ENCODE results near the gene ZNF460.
"Not testable (repeated sequence)": the region's sequence is repeated elsewhere in the genome, so short reads cannot be mapped to it uniquely, and the experiment has no call there.

The ZNF460 gene

DNA sequence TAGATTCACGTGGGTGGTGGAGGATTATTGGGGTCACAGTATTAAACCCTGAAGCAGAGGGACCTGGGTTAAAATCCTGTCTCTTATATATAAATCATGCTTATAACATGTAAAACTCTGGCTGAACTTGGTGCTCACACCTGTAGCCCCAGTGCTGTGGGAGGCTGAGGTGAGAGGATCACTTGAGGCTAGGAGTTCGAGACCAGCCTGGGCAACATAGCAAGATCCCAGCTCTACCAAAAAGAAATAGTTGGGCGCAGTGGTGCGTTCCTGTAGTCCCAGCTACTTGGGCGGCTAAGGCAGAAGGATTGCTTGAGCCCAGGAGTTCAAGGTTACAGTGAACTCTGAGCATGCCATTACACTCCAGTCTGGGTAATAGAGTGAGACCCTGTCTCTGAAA lies 37.5 kb upstream of the ZNF460 start:
- no peak overlapping the region for H3K4me3 ChIP-seq (ENCODE audit: low read depth, low read length)
- TF ChIP-seq, protein P1, sequence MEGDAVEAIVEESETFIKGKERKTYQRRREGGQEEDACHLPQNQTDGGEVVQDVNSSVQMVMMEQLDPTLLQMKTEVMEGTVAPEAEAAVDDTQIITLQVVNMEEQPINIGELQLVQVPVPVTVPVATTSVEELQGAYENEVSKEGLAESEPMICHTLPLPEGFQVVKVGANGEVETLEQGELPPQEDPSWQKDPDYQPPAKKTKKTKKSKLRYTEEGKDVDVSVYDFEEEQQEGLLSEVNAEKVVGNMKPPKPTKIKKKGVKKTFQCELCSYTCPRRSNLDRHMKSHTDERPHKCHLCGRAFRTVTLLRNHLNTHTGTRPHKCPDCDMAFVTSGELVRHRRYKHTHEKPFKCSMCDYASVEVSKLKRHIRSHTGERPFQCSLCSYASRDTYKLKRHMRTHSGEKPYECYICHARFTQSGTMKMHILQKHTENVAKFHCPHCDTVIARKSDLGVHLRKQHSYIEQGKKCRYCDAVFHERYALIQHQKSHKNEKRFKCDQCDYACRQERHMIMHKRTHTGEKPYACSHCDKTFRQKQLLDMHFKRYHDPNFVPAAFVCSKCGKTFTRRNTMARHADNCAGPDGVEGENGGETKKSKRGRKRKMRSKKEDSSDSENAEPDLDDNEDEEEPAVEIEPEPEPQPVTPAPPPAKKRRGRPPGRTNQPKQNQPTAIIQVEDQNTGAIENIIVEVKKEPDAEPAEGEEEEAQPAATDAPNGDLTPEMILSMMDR (IDR thresholded peaks at IDR 0.05; ENCODE audit: low read depth, low read length, missing control alignments), result no peak
- no peak for DNase-seq (ENCODE audit: low read depth)
- in situ Hi-C loops (cut with HindIII; ENCODE audit: low sequenced_read_pairs), result no loop called here

DNA sequence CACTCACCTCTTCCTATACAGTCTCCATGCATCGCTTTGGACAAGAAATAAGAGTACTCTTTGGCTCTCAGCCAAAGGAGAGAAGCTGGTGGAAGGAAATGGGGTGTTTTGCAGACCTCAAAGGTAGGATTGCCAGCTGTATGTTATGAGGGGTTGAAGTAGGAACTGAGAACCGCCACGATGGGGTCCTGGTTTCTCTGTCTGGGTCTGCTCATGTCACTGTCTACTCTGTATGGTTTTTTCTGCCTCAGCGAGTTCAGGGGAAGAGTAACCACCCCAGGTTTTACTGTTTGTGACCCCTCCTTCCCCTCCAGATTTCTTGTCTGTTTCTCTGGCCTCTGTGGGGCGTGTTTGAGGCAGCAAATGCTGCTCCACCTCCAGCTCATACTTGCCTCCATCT lies 35.8 kb upstream of the ZNF460 start:
- no peak overlapping the region for H3K4me3 ChIP-seq (ENCODE audit: low read depth, low read length)
- no peak for DNase-seq (ENCODE audit: low read depth)
- TF ChIP-seq, protein P1 (IDR thresholded peaks at IDR 0.05; ENCODE audit: low read depth, low read length, missing control alignments), result no peak
- in situ Hi-C loops (cut with HindIII; ENCODE audit: low sequenced_read_pairs), result no loop called here

DNA sequence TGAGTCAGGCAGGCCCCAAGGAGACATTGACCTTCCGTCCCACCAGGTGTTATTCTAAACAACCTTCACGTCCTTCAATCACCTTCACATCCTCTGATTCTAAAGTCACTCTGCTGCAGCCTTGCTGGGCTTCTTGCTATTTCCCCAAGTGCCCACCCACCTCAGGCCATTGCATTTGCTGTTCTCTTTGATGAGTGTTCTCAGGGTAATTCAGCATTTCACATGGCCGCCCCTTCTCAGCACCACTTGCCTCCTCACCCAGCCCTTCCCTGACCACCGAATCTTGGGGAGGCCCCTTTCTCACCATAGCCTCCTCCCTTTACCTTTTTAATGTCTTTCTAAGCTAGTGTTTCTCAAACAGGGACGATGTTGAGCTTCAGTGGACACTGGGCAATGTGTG lies 35.2 kb upstream of the ZNF460 start:
- no peak overlapping the region for H3K4me3 ChIP-seq (ENCODE audit: low read depth, low read length)
- TF ChIP-seq, protein P1 (IDR thresholded peaks at IDR 0.05; ENCODE audit: low read depth, low read length, missing control alignments), result no peak
- in situ Hi-C loops (cut with HindIII; ENCODE audit: low sequenced_read_pairs), result no loop called here
- DNase-seq (ENCODE audit: low read depth), result no peak

DNA sequence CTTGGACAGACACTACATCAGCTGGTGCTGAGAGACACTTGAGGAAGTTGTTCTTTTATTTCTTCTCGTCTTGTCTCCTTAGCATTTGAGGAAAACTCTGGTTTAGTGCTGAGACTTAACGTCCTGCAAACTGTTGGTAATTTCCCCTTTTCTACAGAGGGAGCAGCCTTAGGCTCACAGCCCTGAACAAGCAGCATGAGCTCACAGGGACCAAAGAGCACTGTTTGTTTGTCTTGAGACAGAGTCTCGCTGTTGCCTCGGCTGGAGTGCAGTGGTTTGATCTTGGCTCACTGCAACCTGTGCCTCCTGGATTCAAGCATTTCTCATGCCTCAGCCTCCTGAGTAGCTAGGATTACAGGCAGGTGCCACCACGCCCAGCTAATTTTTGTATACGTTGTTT lies 34.3 kb upstream of the ZNF460 start:
- DNase-seq (ENCODE audit: low read depth), result no peak
- in situ Hi-C loops (cut with HindIII; ENCODE audit: low sequenced_read_pairs), result no loop called here
- TF ChIP-seq, protein P1 (IDR thresholded peaks at IDR 0.05; ENCODE audit: low read depth, low read length, missing control alignments), result no peak
- H3K4me3 ChIP-seq (ENCODE audit: low read depth, low read length), result no peak overlapping the region

DNA sequence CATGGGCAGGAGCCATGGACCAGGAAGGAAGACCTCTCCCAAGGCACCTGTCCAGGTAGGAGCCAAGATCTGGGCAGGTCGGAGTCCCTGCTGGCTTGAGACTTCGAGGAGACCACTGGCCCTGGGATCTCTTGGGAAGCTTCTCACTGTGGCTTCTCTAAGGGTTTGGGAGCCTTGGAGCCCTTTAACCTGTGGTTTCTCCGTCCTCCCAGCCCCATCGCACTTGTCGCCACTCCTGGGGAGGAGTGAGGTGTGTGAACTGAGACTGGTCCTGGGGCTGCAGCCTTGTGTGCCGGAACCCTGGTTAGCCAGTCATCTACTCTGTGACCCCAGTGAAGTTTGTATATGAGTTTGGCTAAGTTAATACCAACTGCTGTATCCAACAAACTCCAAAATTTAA lies 31.6 kb upstream of the ZNF460 start:
- in situ Hi-C loops (cut with HindIII; ENCODE audit: low sequenced_read_pairs), result no loop called here
- DNase-seq (ENCODE audit: low read depth), result no peak
- no peak overlapping the region for H3K4me3 ChIP-seq (ENCODE audit: low read depth, low read length)
- TF ChIP-seq, protein P1 (IDR thresholded peaks at IDR 0.05; ENCODE audit: low read depth, low read length, missing control alignments), result no peak

DNA sequence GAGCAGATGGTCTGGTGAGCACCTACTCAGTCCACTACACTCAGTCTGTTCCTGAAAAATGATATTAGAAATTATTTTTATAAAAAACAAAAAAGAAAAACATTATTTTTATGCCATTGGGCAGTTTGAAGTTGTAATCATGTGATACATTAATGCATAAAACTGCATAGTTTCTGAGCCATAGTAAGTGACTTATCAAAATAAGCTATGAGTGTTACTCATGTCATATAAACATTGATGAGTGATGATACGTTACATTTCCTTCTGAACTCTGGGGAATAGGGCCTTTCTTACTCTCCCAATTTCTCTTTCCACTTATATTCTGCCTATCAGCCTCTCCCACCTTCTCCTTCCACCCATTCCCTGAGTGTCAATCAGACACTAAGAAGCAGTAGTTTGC lies 31.0 kb upstream of the ZNF460 start:
- H3K4me3 ChIP-seq (ENCODE audit: low read depth, low read length), result no peak overlapping the region
- TF ChIP-seq, protein P1 (IDR thresholded peaks at IDR 0.05; ENCODE audit: low read depth, low read length, missing control alignments), result no peak
- no peak for DNase-seq (ENCODE audit: low read depth)
- in situ Hi-C loops (cut with HindIII; ENCODE audit: low sequenced_read_pairs), result no loop called here

DNA sequence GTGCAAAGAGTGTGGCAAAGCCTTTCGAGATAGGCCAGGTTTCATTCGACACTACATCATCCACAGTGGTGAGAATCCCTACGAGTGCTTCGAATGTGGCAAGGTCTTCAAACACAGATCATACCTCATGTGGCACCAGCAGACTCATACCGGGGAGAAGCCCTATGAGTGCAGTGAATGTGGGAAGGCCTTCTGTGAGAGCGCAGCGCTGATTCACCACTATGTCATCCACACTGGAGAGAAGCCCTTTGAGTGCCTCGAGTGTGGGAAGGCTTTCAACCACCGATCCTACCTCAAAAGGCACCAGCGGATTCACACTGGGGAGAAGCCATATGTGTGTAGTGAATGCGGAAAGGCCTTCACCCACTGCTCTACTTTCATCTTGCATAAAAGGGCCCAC lies 26.5 kb upstream of the ZNF460 start:
- DNase-seq (ENCODE audit: low read depth); H3K4me3 ChIP-seq (ENCODE audit: low read depth, low read length): not testable (repeated sequence)
- in situ Hi-C loops (cut with HindIII; ENCODE audit: low sequenced_read_pairs), result loop anchor here (10.0 kb wide), 1 partner anchor 131 kb away; the partner anchor contains the start of gene ZNF548
